Measurements from ENCODE around the gene NANOS3. TPM values are rescaled to one million over a fixed set of nuclear protein-coding genes. Genes with fewer than 3 reads are reported as not detected.

NANOS3 gene
- total and polyA plus RNA-seq, 9 of the 15 experiments (the other 6 are each of a cell fraction or from before 2014, with no cell fraction given), result not detected

GRCh38 chr19:13872695-13873389, 4.1 kb upstream of the NANOS3 start (continued):
- TF ChIP-seq ZNF740 (CRISPR knock-in tag; IDR thresholded peaks at IDR 0.05) (peak; percentile 98), ZNF740 (tag; IDR thresholded peaks at IDR 0.05) (peak in 1 of 2 experiments; percentile 94; a peak in 2 of 4 replicates), MBD2 (IDR thresholded peaks at IDR 0.05; ENCODE audit: borderline replicate concordance, low read depth) (no peak), DEAF1 (CRISPR knock-in tag; IDR thresholded peaks at IDR 0.05) (no peak), ZBTB5 (IDR thresholded peaks at IDR 0.05) (no peak), ZC3H11A (IDR thresholded peaks at IDR 0.05; ENCODE audit: low read depth, low read length) (no peak), RBM17 (IDR thresholded peaks at IDR 0.05; ENCODE audit: borderline replicate concordance, low read depth, low read length) (no peak), ARID2 (IDR thresholded peaks at IDR 0.05) (no peak), HES1 (IDR thresholded peaks at IDR 0.05; ENCODE audit: low read depth) (no peak), ELK3 (CRISPR knock-in tag; IDR thresholded peaks at IDR 0.05) (no peak), POLR2G (IDR thresholded peaks at IDR 0.05; ENCODE audit: low read depth, low read length) (peak; percentile 63), PCBP1 (IDR thresholded peaks at IDR 0.05; ENCODE audit: low read depth, low read length, poor library complexity, severe bottlenecking) (no peak), NBN (IDR thresholded peaks at IDR 0.05; ENCODE audit: low read depth) (peak; percentile 29; the same call in 1 of the 2 replicates), DPF2 (IDR thresholded peaks at IDR 0.05) (no peak), STAT6 (CRISPR knock-in tag; IDR thresholded peaks at IDR 0.05) (no peak), WHSC1 (IDR thresholded peaks at IDR 0.05; ENCODE audit: low read length) (no peak), SMARCA4 (IDR thresholded peaks at IDR 0.05) (no peak), CHD2 (IDR thresholded peaks at IDR 0.05; ENCODE audit: low read depth, low read length) (no peak)
